WTC11 (cell line): ENCODE data around the gene MAP9. TPM values are rescaled to one million over a fixed set of nuclear protein-coding genes. Genes with fewer than 3 reads are reported as not detected.
"Not testable (repeated sequence)": the region's sequence is repeated elsewhere in the genome, so short reads cannot be mapped to it uniquely, and the experiment has no call there.

ENCODE experiments used
- ATAC-seq: fragments of 200-7000 bp; cut with Tn5 transposase; 2 replicates; pipeline ENCODE4 v1.10.0; 2021; ENCODE audit warnings: mild to moderate bottlenecking, moderate library complexity
- CTCF ChIA-PET: fragments of 300-600 bp; sonication (Branson Sonifier 250); formaldehyde crosslinking; loops from one replicate; lab custom pipeline; 2021; ENCODE audit warnings: antibody characterized with exemption; lab: Charles Lee
- POLR2A ChIA-PET: fragments of 350-600 bp; sonication (Branson Sonifier 250); formaldehyde crosslinking; loops from one replicate; lab custom pipeline; 2021; ENCODE audit warnings: antibody characterized with exemption; lab: Charles Lee
- DNase-seq: peaks from one replicate; pipeline ENCODE4 v3.0.0; 2021; ENCODE audit warnings: low spot score
- H3K27ac Mint-ChIP-seq: 2 replicates; pipeline ENCODE4 v1.8.0; 2021; ENCODE audit warnings: mixed read lengths
- H3K27me3 Mint-ChIP-seq: 2 replicates; pipeline ENCODE4 v1.8.0; 2021; ENCODE audit warnings: low read depth, mild to moderate bottlenecking, moderate library complexity, mixed read lengths
- H3K36me3 Mint-ChIP-seq: 2 replicates; pipeline ENCODE4 v1.8.0; 2021; ENCODE audit warnings: mixed read lengths
- H3K4me1 Mint-ChIP-seq: 2 replicates; pipeline ENCODE4 v1.8.0; 2022; ENCODE audit warnings: mixed read lengths
- H3K4me3 Mint-ChIP-seq: 2 replicates; pipeline ENCODE4 v1.8.0; 2021; ENCODE audit warnings: mild to moderate bottlenecking, moderate library complexity, mixed read lengths
- H3K9me3 Mint-ChIP-seq: 2 replicates; pipeline ENCODE4 v1.8.0; 2021; ENCODE audit warnings: mixed read lengths
- CREB1 ChIP-seq: sonication (generic); formaldehyde crosslinking; IDR thresholded peaks from 2 replicates; pipeline ENCODE4 v1.8.0; 2023; ENCODE audit warnings: mild to moderate bottlenecking, missing genetic modification reagents
- CREM ChIP-seq: sonication (generic); formaldehyde crosslinking; IDR thresholded peaks from 2 replicates; pipeline ENCODE4 v1.8.1; 2022; ENCODE audit warnings: mild to moderate bottlenecking, missing genetic modification reagents, moderate library complexity
- E2F1 ChIP-seq: sonication (generic); formaldehyde crosslinking; IDR thresholded peaks from 2 replicates; pipeline ENCODE4 v1.8.0; 2022; ENCODE audit warnings: mild to moderate bottlenecking, missing genetic modification reagents
- E2F5 ChIP-seq: sonication (generic); formaldehyde crosslinking; IDR thresholded peaks from 2 replicates; pipeline ENCODE4 v1.8.1; 2022; ENCODE audit warnings: mild to moderate bottlenecking, moderate library complexity, missing genetic modification reagents
- EMX1 ChIP-seq: fragments of 250-450 bp; sonication (Bioruptor Pico); IDR thresholded peaks from 2 replicates; pipeline ENCODE4 v1.8.0; 2021; ENCODE audit warnings: mild to moderate bottlenecking
- FOXK1 ChIP-seq: sonication (generic); formaldehyde crosslinking; IDR thresholded peaks from 2 replicates; pipeline ENCODE4 v1.8.0; 2022; ENCODE audit warnings: mild to moderate bottlenecking, moderate library complexity, missing genetic modification reagents
- HMGXB4 ChIP-seq: sonication (generic); formaldehyde crosslinking; IDR thresholded peaks from 2 replicates; pipeline ENCODE4 v1.8.1; 2023; ENCODE audit warnings: mild to moderate bottlenecking, moderate library complexity, missing genetic modification reagents
- JUN ChIP-seq: sonication (generic); formaldehyde crosslinking; IDR thresholded peaks from 2 replicates; pipeline ENCODE4 v1.8.0; 2023; ENCODE audit warnings: mild to moderate bottlenecking, missing genetic modification reagents
- PREB ChIP-seq: sonication (generic); formaldehyde crosslinking; IDR thresholded peaks from 2 replicates; pipeline ENCODE4 v1.8.1; 2022; ENCODE audit warnings: mild to moderate bottlenecking, missing genetic modification reagents, moderate library complexity, borderline replicate concordance
- PRRX2 ChIP-seq: fragments of 250-450 bp; sonication (Bioruptor Pico); IDR thresholded peaks from 2 replicates; pipeline ENCODE4 v1.8.0; 2021; ENCODE audit warnings: mild to moderate bottlenecking
- SMAD3 ChIP-seq: sonication (generic); formaldehyde crosslinking; IDR thresholded peaks from 2 replicates; pipeline ENCODE4 v1.8.0; 2022; ENCODE audit warnings: missing genetic modification reagents, mild to moderate bottlenecking, borderline replicate concordance
- ZNF512 ChIP-seq: sonication (generic); formaldehyde crosslinking; IDR thresholded peaks from 2 replicates; pipeline ENCODE4 v1.8.1; 2022; ENCODE audit warnings: missing genetic modification reagents, borderline replicate concordance
- ZNF671 ChIP-seq: fragments of 250-450 bp; sonication (Bioruptor Pico); IDR thresholded peaks from 2 replicates; pipeline ENCODE4 v1.8.0; 2021; ENCODE audit warnings: mild to moderate bottlenecking
- total RNA-seq: library from RNA; stranded (reverse); gene quantifications from 3 replicates; pipeline ENCODE4 v1.2.3, GENCODE V29; 2021
- TF ChIP-seq, protein P1 (sequence below): sonication (generic); formaldehyde crosslinking; IDR thresholded peaks from 2 replicates; pipeline ENCODE4 v1.8.0; 2022; ENCODE audit warnings: mild to moderate bottlenecking, missing genetic modification reagents
- TF ChIP-seq, protein P2 (sequence below): sonication (generic); formaldehyde crosslinking; IDR thresholded peaks from 2 replicates; pipeline ENCODE4 v1.8.1; 2022; ENCODE audit warnings: low read depth, missing genetic modification reagents, borderline replicate concordance

MAP9 gene
- total RNA-seq, 1 experiment from 2014 or later = 19.0 TPM

DNA sequence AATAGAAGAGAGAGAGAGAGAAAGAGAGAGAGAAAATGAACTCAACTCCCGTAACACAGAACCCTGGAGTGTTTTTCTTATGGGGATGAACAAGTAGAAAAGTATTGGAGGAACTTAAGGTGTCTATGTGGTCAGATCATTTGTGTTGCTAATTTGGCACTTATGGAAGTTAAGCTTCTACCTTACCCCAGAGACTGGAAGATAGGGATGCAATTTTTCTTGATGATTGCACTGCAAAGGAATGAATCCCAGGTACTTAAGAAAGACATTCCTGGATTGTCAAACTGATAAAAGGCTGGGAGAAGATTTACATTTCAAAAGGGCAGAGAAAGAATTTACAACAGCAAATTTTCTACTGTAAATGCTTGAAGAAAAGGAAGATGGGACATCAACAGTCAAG is 57.2 kb downstream of the MAP9 start (continued):
- no peak for TF ChIP-seq E2F1 (CRISPR knock-in tag)
- no peak for TF ChIP-seq EMX1 (CRISPR knock-in tag)
- TF ChIP-seq PREB (CRISPR knock-in tag) = no peak
- no peak for TF ChIP-seq HMGXB4 (CRISPR knock-in tag)
- TF ChIP-seq PRRX2 (CRISPR knock-in tag) = no peak
- TF ChIP-seq, protein P1, sequence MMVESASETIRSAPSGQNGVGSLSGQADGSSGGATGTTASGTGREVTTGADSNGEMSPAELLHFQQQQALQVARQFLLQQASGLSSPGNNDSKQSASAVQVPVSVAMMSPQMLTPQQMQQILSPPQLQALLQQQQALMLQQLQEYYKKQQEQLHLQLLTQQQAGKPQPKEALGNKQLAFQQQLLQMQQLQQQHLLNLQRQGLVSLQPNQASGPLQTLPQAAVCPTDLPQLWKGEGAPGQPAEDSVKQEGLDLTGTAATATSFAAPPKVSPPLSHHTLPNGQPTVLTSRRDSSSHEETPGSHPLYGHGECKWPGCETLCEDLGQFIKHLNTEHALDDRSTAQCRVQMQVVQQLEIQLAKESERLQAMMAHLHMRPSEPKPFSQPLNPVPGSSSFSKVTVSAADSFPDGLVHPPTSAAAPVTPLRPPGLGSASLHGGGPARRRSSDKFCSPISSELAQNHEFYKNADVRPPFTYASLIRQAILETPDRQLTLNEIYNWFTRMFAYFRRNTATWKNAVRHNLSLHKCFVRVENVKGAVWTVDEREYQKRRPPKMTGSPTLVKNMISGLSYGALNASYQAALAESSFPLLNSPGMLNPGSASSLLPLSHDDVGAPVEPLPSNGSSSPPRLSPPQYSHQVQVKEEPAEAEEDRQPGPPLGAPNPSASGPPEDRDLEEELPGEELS (CRISPR knock-in tag) = no peak
- TF ChIP-seq CREB1 (CRISPR knock-in tag) = no peak

- H3K4me1 Mint-ChIP-seq, POLR2A ChIA-PET, DNase-seq, H3K4me3 Mint-ChIP-seq, H3K27me3 Mint-ChIP-seq, CTCF ChIA-PET, ATAC-seq, H3K27ac Mint-ChIP-seq: not testable (repeated sequence)
- Mint-ChIP-seq H3K9me3 (peaks cover 48% of the 10 kb centered on the region), H3K36me3 (peaks cover 13% of the 10 kb centered on the region)
Measured at GRCh38 chr4:155312027-155312426, 64.7 kb downstream of the MAP9 start.

GRCh38 chr4:155307731-155308277 is 69.0 kb downstream of the MAP9 start:
- Mint-ChIP-seq H3K27ac (no peak overlapping the region), H3K9me3 (peaks cover 34% of the 10 kb centered on the region), H3K4me3 (no peak overlapping the region), H3K4me1 (peaks cover 12% of the 10 kb centered on the region), H3K36me3 (no peaks in the 10 kb centered on the region), H3K27me3 (no peaks in the 10 kb centered on the region)
- ChIA-PET CTCF (no interaction called here), POLR2A (no interaction called here)
- no peak for ATAC-seq
- no peak for TF ChIP-seq ZNF671
- no peak for TF ChIP-seq SMAD3 (CRISPR knock-in tag)
- no peak for TF ChIP-seq JUN
- no peak for TF ChIP-seq CREM (CRISPR knock-in tag)
- no peak for TF ChIP-seq ZNF512 (CRISPR knock-in tag)
- TF ChIP-seq, protein P2, sequence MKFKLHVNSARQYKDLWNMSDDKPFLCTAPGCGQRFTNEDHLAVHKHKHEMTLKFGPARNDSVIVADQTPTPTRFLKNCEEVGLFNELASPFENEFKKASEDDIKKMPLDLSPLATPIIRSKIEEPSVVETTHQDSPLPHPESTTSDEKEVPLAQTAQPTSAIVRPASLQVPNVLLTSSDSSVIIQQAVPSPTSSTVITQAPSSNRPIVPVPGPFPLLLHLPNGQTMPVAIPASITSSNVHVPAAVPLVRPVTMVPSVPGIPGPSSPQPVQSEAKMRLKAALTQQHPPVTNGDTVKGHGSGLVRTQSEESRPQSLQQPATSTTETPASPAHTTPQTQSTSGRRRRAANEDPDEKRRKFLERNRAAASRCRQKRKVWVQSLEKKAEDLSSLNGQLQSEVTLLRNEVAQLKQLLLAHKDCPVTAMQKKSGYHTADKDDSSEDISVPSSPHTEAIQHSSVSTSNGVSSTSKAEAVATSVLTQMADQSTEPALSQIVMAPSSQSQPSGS = no peak
- no peak for TF ChIP-seq FOXK1 (CRISPR knock-in tag)
- no peak for TF ChIP-seq E2F5
- no peak for DNase-seq
